ENCODE data around the gene CRISP2. TPM values are rescaled to one million over a fixed set of nuclear protein-coding genes. Genes with fewer than 3 reads are reported as not detected.

Gene CRISP2
- total RNA-seq, 1 experiment from 2014 or later = not detected

- DNase-seq (ENCODE audit: low read depth) = no peak
These were observed 51.0 kb downstream of the CRISP2 start for GRCh38 chr6:49662231-49662891.

DNA sequence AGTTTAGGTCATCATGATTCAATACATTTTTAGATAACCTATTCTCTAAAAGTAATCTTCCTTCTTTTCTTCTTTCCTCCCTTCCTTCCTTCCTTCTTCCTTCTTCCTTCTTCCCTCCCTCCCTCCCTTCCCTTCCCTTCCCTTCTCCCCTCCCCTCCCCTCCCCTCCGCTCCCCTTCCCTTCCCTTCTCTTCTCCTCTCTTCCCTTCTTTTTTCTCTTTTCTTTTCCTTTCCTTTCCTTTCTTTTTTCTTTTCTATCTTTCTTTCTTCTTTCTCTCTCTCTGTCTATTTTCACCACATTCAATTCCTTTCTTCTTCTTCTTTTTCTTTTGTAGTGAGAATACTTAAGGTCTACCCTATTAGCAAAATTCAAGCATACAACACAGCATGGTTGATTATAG is 59.4 kb downstream of the CRISP2 start:
- DNase-seq (ENCODE audit: low read depth) = no peak

DNA sequence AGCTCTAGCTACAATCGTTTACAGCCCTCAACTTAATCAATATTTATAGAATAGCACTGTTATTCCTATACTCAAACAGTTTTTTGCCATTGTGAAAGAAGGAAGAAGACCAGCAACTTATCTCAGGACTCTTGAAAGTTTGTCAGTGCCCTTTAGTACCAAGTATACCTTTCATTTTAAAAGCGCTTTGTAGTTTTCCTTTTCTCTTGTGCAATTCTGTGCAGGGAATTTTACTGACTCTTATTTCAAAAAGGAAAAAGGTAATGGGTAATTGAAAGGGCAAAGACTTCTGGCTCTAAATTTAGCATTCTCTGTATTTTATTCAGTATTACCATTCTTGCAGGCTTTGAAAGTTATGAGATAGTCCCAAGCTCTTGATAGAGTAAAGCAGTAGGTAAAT is 59.9 kb downstream of the CRISP2 start:
- no peak for DNase-seq (ENCODE audit: low read depth)

GRCh38 chr6:49651239-49651638 is 62.1 kb downstream of the CRISP2 start:
- DNase-seq (ENCODE audit: low read depth) = no peak

- DNase-seq (ENCODE audit: low read depth) = no peak
These were observed 63.4 kb downstream of the CRISP2 start for GRCh38 chr6:49649988-49650387.

DNA sequence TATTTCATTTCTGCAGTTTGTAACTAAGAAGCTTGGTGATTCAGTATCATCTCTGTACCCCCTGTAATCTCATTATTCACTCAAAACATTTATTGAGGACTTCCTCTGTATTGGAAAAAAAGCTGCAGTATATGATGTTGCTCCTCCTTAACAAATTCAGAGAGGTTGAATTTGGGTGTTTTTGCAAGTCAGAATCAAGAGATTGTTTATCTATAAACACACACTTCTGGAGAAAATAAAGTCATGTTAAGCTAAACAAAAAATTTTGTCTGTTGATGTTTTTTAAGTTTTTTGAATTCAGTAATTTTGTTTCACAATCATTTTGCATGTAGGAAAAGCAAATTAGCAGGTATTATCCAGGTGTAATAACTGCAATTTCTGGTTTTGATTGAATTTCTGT is 65.3 kb downstream of the CRISP2 start:
- no peak for DNase-seq (ENCODE audit: low read depth)

DNA sequence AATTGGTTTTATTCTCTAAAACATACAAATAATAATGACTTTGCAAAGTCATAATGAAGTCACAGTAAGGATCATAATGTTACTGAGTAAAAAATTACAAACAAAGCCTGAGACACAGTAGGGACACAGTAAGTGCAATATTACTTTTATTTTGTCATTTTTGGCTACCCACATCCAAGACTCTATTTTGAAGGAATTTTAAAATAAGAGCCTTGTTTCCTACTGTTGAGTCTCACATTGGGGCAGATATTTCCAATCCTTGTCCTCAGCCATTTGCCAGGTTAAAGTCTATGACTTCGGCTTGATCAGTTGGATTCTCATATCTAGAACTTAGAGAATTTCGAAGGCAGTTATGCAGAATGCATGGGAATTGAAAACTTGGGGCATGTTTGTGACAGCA is 65.9 kb downstream of the CRISP2 start:
- DNase-seq (ENCODE audit: low read depth) = no peak

DNA sequence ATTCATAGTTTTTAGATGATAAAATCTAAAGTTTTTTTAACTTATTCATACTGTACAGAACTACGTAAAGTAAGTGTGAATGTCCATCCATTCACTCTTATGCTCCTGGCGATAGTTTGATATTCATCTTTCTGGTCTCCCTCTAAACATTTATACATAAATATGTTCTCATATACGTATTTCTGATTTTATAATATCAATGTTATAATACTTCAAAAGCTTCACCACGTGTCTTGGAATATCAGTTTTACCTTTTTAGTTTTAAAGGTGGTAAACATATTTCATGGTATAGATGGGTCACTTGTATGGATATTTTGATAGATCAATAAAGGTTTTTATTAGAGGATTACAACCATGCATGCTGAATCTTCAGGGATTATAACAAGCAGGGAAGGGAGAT is 66.4 kb downstream of the CRISP2 start:
- DNase-seq (ENCODE audit: low read depth) = no peak

DNA sequence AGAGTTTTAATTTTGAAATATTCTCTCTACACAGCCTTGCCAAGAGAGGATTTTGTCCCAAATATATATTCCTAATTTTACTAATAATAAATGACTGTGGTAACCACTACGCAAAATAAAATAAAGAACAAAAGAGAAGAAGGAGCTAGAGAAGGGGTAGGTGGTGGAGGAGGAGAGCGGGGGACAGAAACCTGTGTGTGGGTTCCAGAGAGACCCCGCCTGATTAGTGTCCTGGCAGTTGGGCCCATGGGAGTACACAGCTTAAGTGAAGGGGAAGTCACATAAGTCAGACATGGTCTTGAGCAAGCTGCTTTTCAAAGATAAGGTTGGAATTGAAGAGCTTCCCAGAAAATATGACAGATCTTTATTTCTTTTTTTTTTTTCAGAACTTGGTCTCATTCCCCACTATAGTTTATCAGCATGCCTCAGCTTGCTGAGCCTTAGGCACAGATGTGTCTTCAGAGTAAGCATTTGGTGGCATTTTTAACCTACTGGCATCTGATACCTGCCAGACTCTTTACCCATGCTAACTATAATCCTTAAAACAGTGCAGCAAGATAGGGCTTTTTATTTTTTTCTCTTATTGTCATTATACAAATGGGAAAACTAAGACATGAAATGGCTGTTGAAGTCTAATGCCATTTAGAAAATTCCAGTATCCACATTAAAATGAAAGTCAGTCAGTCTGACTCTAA is 67.1 kb downstream of the CRISP2 start:
- DNase-seq (ENCODE audit: low read depth) = no peak

- DNase-seq (ENCODE audit: low read depth) = no peak
These were observed 68.2 kb downstream of the CRISP2 start for GRCh38 chr6:49645139-49645538.

Other genes with a start within 250 kb of the CRISP2 start
- not detected in 2 replicates for gene GLYATL3, start 213.6 kb downstream of the CRISP2 start, total RNA-seq (2014; rRNA removed)
- 4.5 and 6.5 TPM in 2 replicates for gene C6orf141, start 162.9 kb downstream of the CRISP2 start, total RNA-seq (2014; rRNA removed)
- not detected in 2 replicates for gene RHAG, start 76.7 kb downstream of the CRISP2 start, total RNA-seq (2014; rRNA removed)
- gene CRISP3, start 30.8 kb upstream of the CRISP2 start, total RNA-seq (2014; rRNA removed) = not detected in 2 replicates
- not detected in 2 replicates for gene PGK2, start 73.7 kb upstream of the CRISP2 start, total RNA-seq (2014; rRNA removed)
- gene CRISP1, start 153.0 kb upstream of the CRISP2 start, total RNA-seq (2014; rRNA removed) = not detected in 2 replicates

Data from LHCN-M2 (cell line).